Prostate gland (tissue), 2 donors: ENCODE data around the gene HRC.
A peak's percentile ranks its signal among the peaks of the same experiment; 100 is the strongest.

Experiments used
- CTCF ChIP-seq, 4 experiments: fragments of 200-600 bp in 2 of 4; fragments of 450-650 bp in 2 of 4; sonication (generic) in 2 of 4; IDR thresholded peaks; 1 replicate in 3 of 4; 2 replicates in 1 of 4; pipeline ENCODE4 v1.5.1; 2016 to 2019; ENCODE audit warnings: antibody characterized with exemption in 4 of 4, mild to moderate bottlenecking in 2 of 4, moderate library complexity in 2 of 4
- POLR2A ChIP-seq: fragments of 450-650 bp; IDR thresholded peaks from one replicate; pipeline ENCODE4 v1.6.1; 2016; ENCODE audit warnings: antibody characterized with exemption, mild to moderate bottlenecking
- POLR2AphosphoS5 ChIP-seq: sonication (generic); formaldehyde crosslinking; IDR thresholded peaks from one replicate; pipeline ENCODE4 v1.6.1; 2017; ENCODE audit warnings: antibody characterized with exemption

- TF ChIP-seq POLR2A (no peak), CTCF (IDR thresholded peaks at IDR 0.05) (peak; percentile 75 to 92 (median 79)), POLR2AphosphoS5 (peak; percentile 43)
Measured at GRCh38 chr19:49145573-49146407, 9.4 kb downstream of the HRC start.
